Measurements from ENCODE around the gene SLC35E4. TPM values are rescaled to one million over a fixed set of nuclear protein-coding genes. Genes with fewer than 3 reads are reported as not detected.

SLC35E4 gene
- total RNA-seq, 1 donor from 2014 or later = 3.2 TPM

- Mint-ChIP-seq H3K4me3 (ENCODE audit: unreplicated experiment) (peak overlapping the region; percentile 57), H3K27me3 (ENCODE audit: low read depth, unreplicated experiment) (no peaks in the 10 kb centered on the region), H3K36me3 (ENCODE audit: low read depth, unreplicated experiment) (peaks cover 2% of the 10 kb centered on the region), H3K9me3 (ENCODE audit: unreplicated experiment) (no peaks in the 10 kb centered on the region), H3K4me1 (ENCODE audit: low read depth, unreplicated experiment) (peaks cover 8% of the 10 kb centered on the region), H3K27ac (ENCODE audit: unreplicated experiment) (peak overlapping the region; percentile 58)
- DNase-seq (ENCODE audit: low read depth) (peak; percentile 74), FAIRE-seq (peak; percentile 9)
- H3K27ac ChIP-seq (ENCODE audit: low read depth, low read length) = peak overlapping the region; percentile 53
- no peaks in the 10 kb centered on the region for H3K27me3 ChIP-seq (ENCODE audit: insufficient read depth, low read length)
- no peaks in the 10 kb centered on the region for H3K36me3 ChIP-seq (ENCODE audit: insufficient read depth, low read length)
- peak overlapping the region; percentile 71 for H3K9ac ChIP-seq (ENCODE audit: low read length)
- H2AFZ ChIP-seq (ENCODE audit: low read depth, low read length) = peak overlapping the region; percentile 85
- TF ChIP-seq EZH2 (IDR thresholded peaks at IDR 0.05; ENCODE audit: insufficient read depth, low read length) = no peak
- peak; percentile 96 for TF ChIP-seq CTCF (IDR thresholded peaks at IDR 0.05; ENCODE audit: insufficient read depth, low read depth, low read length)
- peak overlapping the region; percentile 97 for H3K4me2 ChIP-seq (ENCODE audit: low read length)
- H3K4me1 ChIP-seq (ENCODE audit: insufficient read depth, low read length) = peaks cover 21% of the 10 kb centered on the region
- H4K20me1 ChIP-seq (ENCODE audit: insufficient read depth, low read length) = peaks cover 15% of the 10 kb centered on the region
- H3K9me3 ChIP-seq (ENCODE audit: insufficient read depth, low read depth, low read length) = no peaks in the 10 kb centered on the region
- peaks cover 22% of the 10 kb centered on the region for H3K79me2 ChIP-seq (ENCODE audit: insufficient read depth, low read length)
- peak overlapping the region; percentile 55 for H3K4me3 ChIP-seq (ENCODE audit: insufficient read depth, low read depth, low read length)
Observed at GRCh38 chr22:30634471-30635233, 929 bp upstream of the SLC35E4 start.

GRCh38 chr22:30636226-30637077, 871 bp downstream of the SLC35E4 start:
- no peak for FAIRE-seq

More at GRCh38 chr22:30636226-30637077, 871 bp downstream of the SLC35E4 start:
- H3K27ac Mint-ChIP-seq (ENCODE audit: unreplicated experiment) = no peak overlapping the region
- H3K36me3 Mint-ChIP-seq (ENCODE audit: low read depth, unreplicated experiment) = peaks cover 2% of the 10 kb centered on the region
- Histone ChIP-seq H3K27ac (ENCODE audit: low read depth, low read length) (peak overlapping the region; percentile 69), H3K4me2 (ENCODE audit: low read length) (peak overlapping the region; percentile 97), H3K79me2 (ENCODE audit: insufficient read depth, low read length) (peaks cover 33% of the 10 kb centered on the region), H3K36me3 (ENCODE audit: insufficient read depth, low read length) (no peaks in the 10 kb centered on the region), H3K4me1 (ENCODE audit: insufficient read depth, low read length) (peaks cover 21% of the 10 kb centered on the region), H2AFZ (ENCODE audit: low read depth, low read length) (peak overlapping the region; percentile 74), H3K27me3 (ENCODE audit: insufficient read depth, low read length) (no peaks in the 10 kb centered on the region), H4K20me1 (ENCODE audit: insufficient read depth, low read length) (peaks cover 22% of the 10 kb centered on the region), H3K9me3 (ENCODE audit: insufficient read depth, low read depth, low read length) (no peaks in the 10 kb centered on the region), H3K4me3 (ENCODE audit: insufficient read depth, low read depth, low read length) (peak overlapping the region; percentile 75), H3K9ac (ENCODE audit: low read length) (peak overlapping the region; percentile 83)
- no peaks in the 10 kb centered on the region for H3K27me3 Mint-ChIP-seq (ENCODE audit: low read depth, unreplicated experiment)
- H3K4me3 Mint-ChIP-seq (ENCODE audit: unreplicated experiment) = peak overlapping the region; percentile 78
- TF ChIP-seq CTCF (IDR thresholded peaks at IDR 0.05; ENCODE audit: insufficient read depth, low read depth, low read length) = no peak
- DNase-seq (ENCODE audit: low read depth) = peak; percentile 6
- H3K4me1 Mint-ChIP-seq (ENCODE audit: low read depth, unreplicated experiment) = peaks cover 8% of the 10 kb centered on the region
- no peaks in the 10 kb centered on the region for H3K9me3 Mint-ChIP-seq (ENCODE audit: unreplicated experiment)

All from astrocyte (in vitro differentiated cells and primary cell).